H1 (cell line): ENCODE data around the gene MAST2. TPM values are rescaled to one million over a fixed set of nuclear protein-coding genes. Genes with fewer than 3 reads are reported as not detected.

ENCODE experiments used
- CTCF ChIA-PET: fragments of 300-600 bp; sonication (Branson Sonifier 250); formaldehyde crosslinking; loops from one replicate; lab custom pipeline; 2021; ENCODE audit not compliant: partially characterized antibody; lab: Charles Lee
- POLR2A ChIA-PET: fragments of 300-600 bp; sonication (Branson Sonifier 250); formaldehyde crosslinking; loops from one replicate; lab custom pipeline; 2021; ENCODE audit warnings: inconsistent platforms; ENCODE audit not compliant: partially characterized antibody; lab: Charles Lee
- DNase-seq, 2 experiments: peaks; one replicate each; pipeline versions ENCODE4 v3.0.0 to v3.0.0-alpha.2; 2010 to 2022; ENCODE audit warnings: low spot score in 2 of 2, low read depth in 1 of 2, mixed read lengths in 1 of 2
- FAIRE-seq: peaks from 2 replicates; lab custom pipeline; 2011; peaks lifted over from hg19 to GRCh38; lab: Jason Lieb, UNC
- H2AFZ ChIP-seq: 2 replicates; pipeline ENCODE4 v1.8.1; 2012; ENCODE audit warnings: low read length, inconsistent platforms
- H2AK5ac ChIP-seq: 2 replicates; pipeline ENCODE4 v1.6.1; 2013; ENCODE audit warnings: low read depth, low read length
- H2BK120ac ChIP-seq: replicated peaks from 2 replicates; pipeline ENCODE3; 2013; ENCODE audit warnings: low read depth, low read length, inconsistent platforms
- H2BK12ac ChIP-seq: 2 replicates; pipeline ENCODE4 v1.6.1; 2013; ENCODE audit warnings: low read depth, low read length
- H2BK15ac ChIP-seq: 2 replicates; pipeline ENCODE4 v1.6.1; 2013; ENCODE audit warnings: low read length
- H2BK20ac ChIP-seq: 2 replicates; pipeline ENCODE4 v1.6.1; 2013; ENCODE audit warnings: low read length
- H2BK5ac ChIP-seq: 2 replicates; pipeline ENCODE4 v1.6.1; 2013; ENCODE audit warnings: low read depth, low read length
- H3K14ac ChIP-seq: 2 replicates; pipeline ENCODE4 v1.6.1; 2013; ENCODE audit warnings: inconsistent platforms; ENCODE audit not compliant: insufficient read length
- H3K18ac ChIP-seq: 2 replicates; pipeline ENCODE4 v1.6.1; 2013; ENCODE audit warnings: low read length; ENCODE audit errors: extremely low read depth
- H3K23ac ChIP-seq: 2 replicates; pipeline ENCODE4 v1.6.1; 2013; ENCODE audit warnings: inconsistent platforms; ENCODE audit not compliant: insufficient read length
- H3K23me2 ChIP-seq: 2 replicates; pipeline ENCODE4 v1.6.1; 2013; ENCODE audit warnings: low read depth, low read length
- H3K27ac ChIP-seq: 2 replicates; pipeline ENCODE4 v1.6.1; 2011; ENCODE audit warnings: low read depth, low read length, inconsistent platforms
- H3K27me3 ChIP-seq, 4 experiments: replicated peaks in 1 of 4; 1 replicate in 1 of 4; 2 replicates in 3 of 4; pipeline versions ENCODE4 v1.6.1 to v1.8.1; 2011 to 2013; ENCODE audit warnings: low read length in 3 of 4, mild to moderate bottlenecking in 3 of 4, inconsistent platforms in 2 of 4, mixed read lengths in 2 of 4, moderate library complexity in 1 of 4; ENCODE audit not compliant: control insufficient read depth in 3 of 4, insufficient read depth in 3 of 4; ENCODE audit errors: extremely low read depth in 1 of 4
- H3K36me3 ChIP-seq, 4 experiments: 2 replicates each; pipeline versions ENCODE4 v1.6.1 to v1.8.1; 2011 to 2013; ENCODE audit warnings: mild to moderate bottlenecking in 4 of 4, low read length in 3 of 4, moderate library complexity in 2 of 4, control low read depth in 1 of 4, inconsistent platforms in 1 of 4; ENCODE audit not compliant: insufficient read depth in 4 of 4, control insufficient read depth in 2 of 4
- H3K4ac ChIP-seq: replicated peaks from 2 replicates; pipeline ENCODE3; 2013; ENCODE audit warnings: low read length, low read depth, mixed read lengths, inconsistent platforms; ENCODE audit not compliant: insufficient read length
- H3K4me1 ChIP-seq, 4 experiments: replicated peaks in 1 of 4; 1 replicate in 1 of 4; 2 replicates in 3 of 4; pipeline versions ENCODE4 v1.6.1 to v1.8.1; 2011 to 2013; ENCODE audit warnings: low read length in 3 of 4, inconsistent platforms in 2 of 4, mixed read lengths in 1 of 4; ENCODE audit not compliant: insufficient read depth in 4 of 4, control insufficient read depth in 3 of 4
- H3K4me2 ChIP-seq, 2 experiments: 2 replicates each; pipeline versions ENCODE4 v1.6.1 to v1.8.1; 2011 to 2013; ENCODE audit warnings: low read depth in 2 of 2, low read length in 2 of 2, control low read depth in 1 of 2, inconsistent platforms in 1 of 2, mild to moderate bottlenecking in 1 of 2; ENCODE audit not compliant: insufficient read depth in 1 of 2
- H3K4me3 ChIP-seq, 4 experiments: fragments of 200-600, 300-600 bp in 1 of 4; sonication (generic), shearing (Covaris generic), sonication (Bioruptor Twin) in 1 of 4; 2 replicates each; pipeline versions ENCODE4 v1.5.1 to v1.8.1; 2011 to 2016; ENCODE audit warnings: low read length in 4 of 4, low read depth in 3 of 4, control low read depth in 2 of 4, inconsistent platforms in 2 of 4, mild to moderate bottlenecking in 2 of 4, mixed read lengths in 1 of 4, moderate library complexity in 1 of 4; ENCODE audit not compliant: insufficient read depth in 2 of 4; ENCODE audit errors: extremely low read depth in 1 of 4
- H3K56ac ChIP-seq: replicated peaks from 2 replicates; pipeline ENCODE3; 2013; ENCODE audit warnings: low read depth, mild to moderate bottlenecking, mixed read lengths, low read length, inconsistent platforms; ENCODE audit not compliant: insufficient read length
- H3K79me1 ChIP-seq: 2 replicates; pipeline ENCODE4 v1.6.1; 2013; ENCODE audit warnings: low read depth, low read length, control low read depth
- H3K79me2 ChIP-seq, 2 experiments: 2 replicates each; pipeline versions ENCODE4 v1.6.1 to v1.8.1; 2012 to 2013; ENCODE audit warnings: low read length in 2 of 2, mild to moderate bottlenecking in 2 of 2, inconsistent platforms in 1 of 2; ENCODE audit not compliant: insufficient read depth in 2 of 2, control insufficient read depth in 1 of 2
- H3K9ac ChIP-seq, 4 experiments: replicated peaks in 1 of 4; 1 replicate in 1 of 4; 2 replicates in 3 of 4; pipeline versions ENCODE4 v1.6.1 to v1.8.1; 2011 to 2013; ENCODE audit warnings: low read depth in 3 of 4, low read length in 3 of 4, control low read depth in 2 of 4, mild to moderate bottlenecking in 2 of 4, moderate library complexity in 2 of 4, inconsistent platforms in 1 of 4; ENCODE audit errors: extremely low read depth in 1 of 4
- H3K9me3 ChIP-seq, 2 experiments: 2 replicates each; pipeline versions ENCODE4 v1.6.1 to v1.8.1; 2012 to 2013; ENCODE audit warnings: mild to moderate bottlenecking in 2 of 2, moderate library complexity in 2 of 2, control low read depth in 1 of 2, inconsistent platforms in 1 of 2, low read depth in 1 of 2, low read length in 1 of 2, mixed read lengths in 1 of 2; ENCODE audit not compliant: insufficient read depth in 2 of 2
- H4K20me1 ChIP-seq, 2 experiments: replicated peaks in 1 of 2; 2 replicates each; pipeline versions ENCODE3 to v1.8.1; 2011 to 2013; ENCODE audit warnings: inconsistent platforms in 2 of 2, low read length in 2 of 2, mild to moderate bottlenecking in 1 of 2; ENCODE audit not compliant: insufficient read depth in 2 of 2, control insufficient read depth in 1 of 2
- H4K5ac ChIP-seq: 2 replicates; pipeline ENCODE4 v1.6.1; 2013; ENCODE audit warnings: low read length, low read depth, mixed read lengths, inconsistent platforms; ENCODE audit not compliant: insufficient read length
- H4K8ac ChIP-seq: 2 replicates; pipeline ENCODE4 v1.8.0; 2013; ENCODE audit warnings: mild to moderate bottlenecking, moderate library complexity, low read length, inconsistent platforms; ENCODE audit not compliant: insufficient read depth; ENCODE audit errors: extremely low read depth
- H4K91ac ChIP-seq: replicated peaks from 2 replicates; pipeline ENCODE3; 2013; ENCODE audit warnings: low read length, mixed read lengths, inconsistent platforms; ENCODE audit not compliant: insufficient read length
- CHD1 ChIP-seq: IDR thresholded peaks from 2 replicates; pipeline ENCODE4 v1.6.1; 2012; ENCODE audit warnings: low read depth, low read length, improper control_type of control experiment
- CTBP2 ChIP-seq: IDR thresholded peaks from 2 replicates; pipeline ENCODE4 v1.7.0; 2011; ENCODE audit warnings: borderline replicate concordance, mild to moderate bottlenecking, moderate library complexity, mixed read lengths, low read length; ENCODE audit not compliant: insufficient read depth, insufficient read length
- EZH2 ChIP-seq: fragments of 200-600 bp; sonication (generic); IDR thresholded peaks from 2 replicates; pipeline ENCODE4 v1.7.1; 2012; ENCODE audit warnings: low read depth, mild to moderate bottlenecking, moderate library complexity, low read length, inconsistent platforms; ENCODE audit not compliant: severe bottlenecking
- KDM1A ChIP-seq: fragments of 200-600, 300-600 bp; sonication (generic); IDR thresholded peaks from 2 replicates; pipeline ENCODE4 v1.7.1; 2016; ENCODE audit warnings: mild to moderate bottlenecking, low read length, borderline replicate concordance
- PHF8 ChIP-seq: fragments of 200-600 bp; sonication (generic); conservative IDR thresholded peaks from 2 replicates; pipeline ENCODE4 v1.7.1; 2012; ENCODE audit warnings: low read depth, mild to moderate bottlenecking, inconsistent platforms, low read length, moderate library complexity
- RNF2 ChIP-seq: fragments of 200-900, 300-1000 bp; sonication (generic); IDR thresholded peaks from 2 replicates; pipeline ENCODE4 v1.7.1; 2016; ENCODE audit warnings: borderline replicate concordance, low read depth, mild to moderate bottlenecking, antibody characterized with exemption, low read length; ENCODE audit not compliant: poor library complexity, severe bottlenecking; ENCODE audit errors: missing control alignments
- RXRA ChIP-seq: IDR thresholded peaks from 2 replicates; pipeline ENCODE4 v1.6.1; 2011; ENCODE audit warnings: low read depth, mild to moderate bottlenecking, low read length, moderate library complexity; ENCODE audit not compliant: insufficient read depth
- SAP30 ChIP-seq: fragments of 300-600 bp; sonication (generic); IDR thresholded peaks from 2 replicates; pipeline ENCODE4 v1.7.1; 2012; ENCODE audit warnings: low read length, moderate library complexity, mild to moderate bottlenecking, inconsistent platforms; ENCODE audit not compliant: insufficient read depth, insufficient replicate concordance
- SP4 ChIP-seq: IDR thresholded peaks from 2 replicates; pipeline ENCODE4 v1.6.1; 2012; ENCODE audit warnings: low read length, inconsistent platforms
- TCF12 ChIP-seq: IDR thresholded peaks from 2 replicates; pipeline ENCODE4 v1.6.1; 2011; ENCODE audit warnings: low read depth, mild to moderate bottlenecking, low read length
- YY1 ChIP-seq: IDR thresholded peaks from 2 replicates; pipeline ENCODE4 v1.6.1; 2011; ENCODE audit warnings: low read depth, mild to moderate bottlenecking, low read length
- WGBS, 2 experiments: shearing (Covaris generic) in 1 of 2; methylation state at CpG; one replicate each; pipeline versions ENCODE4 v1.1.6 to v1.1.7; 2013 to 2015; ENCODE audit warnings: low lambda C conversion rate in 2 of 2, mixed read lengths in 2 of 2, inconsistent platforms in 1 of 2, low coverage in 1 of 2, missing lambda C conversion rate in 1 of 2; ENCODE audit not compliant: insufficient replicate concordance in 2 of 2, insufficient coverage in 1 of 2, insufficient read length in 1 of 2; ENCODE audit errors: extremely low coverage in 1 of 2, missing lambda C conversion rate in 1 of 2; 5-methylcytosine and 5-hydroxymethylcytosine counted together
- polyA plus RNA-seq, 7 experiments: library from polyadenylated mRNA; depleted of rRNA in 3 of 7; stranded (reverse) in 5 of 7; unstranded in 2 of 7; fragments of >200 nt in 5 of 7; fragments of 200-250 nt in 2 of 7; gene quantifications; 1 replicate in 5 of 7; 2 replicates in 1 of 7; 4 replicates in 1 of 7; pipeline versions ENCODE4 v1.2.1 to v1.2.3, GENCODE V29; 2011 to 2013; ENCODE audit warnings: missing spikeins in 2 of 7, mixed read lengths in 2 of 7
- total RNA-seq: library from RNA; stranded (reverse); fragmentation: NEBNext Ultra II Directional; extraction: Animal tissue kit (Norgen Biotek cat#: 25700); gene quantifications from 2 replicates; pipeline ENCODE4 v1.2.1, GENCODE V29; 2021
- TF ChIP-seq, protein P1 (sequence below): IDR thresholded peaks from 2 replicates; pipeline ENCODE4 v1.6.1; 2012; ENCODE audit warnings: inconsistent platforms

The MAST2 gene
- total and polyA plus RNA-seq, 2 of the 8 experiments (the other 6 are each of a cell fraction or from before 2014, with no cell fraction given): 20.5 to 35.4 TPM

DNA sequence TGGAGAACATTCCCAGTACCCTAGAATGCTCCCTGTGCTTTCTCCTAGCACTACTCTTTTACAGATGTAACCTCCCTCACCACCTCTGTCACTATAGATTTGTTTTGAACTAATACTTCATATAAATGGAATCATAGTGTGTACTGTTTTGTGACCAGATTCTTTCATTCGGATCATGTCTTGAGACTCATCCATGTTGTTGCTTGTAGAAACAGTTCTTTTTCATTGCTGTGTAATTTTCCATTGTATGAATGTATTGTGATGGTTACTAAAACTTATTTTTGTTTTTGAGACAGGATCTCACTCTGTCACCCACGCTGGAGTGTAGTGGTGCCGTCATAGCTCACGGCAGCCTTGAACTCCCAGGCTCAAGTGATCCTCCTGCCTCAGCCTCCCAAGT is 2.7 kb downstream of the MAST2 start:
- Histone ChIP-seq H4K91ac (no peak overlapping the region), H3K4ac (no peak overlapping the region), H2AK5ac (no peak overlapping the region), H2BK5ac (no peak overlapping the region), H4K20me1 (peaks cover 0 to 4% of the 10 kb centered on the region in 2 experiments), H3K56ac (no peak overlapping the region), H3K27me3 (peaks cover 0 to 4% (median 2%) of the 10 kb centered on the region in 4 experiments; a peak in 2 of 7 replicates), H4K5ac (no peak overlapping the region), H2BK120ac (no peak overlapping the region), H3K79me1 (peaks cover 3% of the 10 kb centered on the region), H2BK20ac (no peak overlapping the region), H3K4me2 (no peak overlapping the region; a peak in 1 of 4 replicates), H3K9ac (no peak overlapping the region), H3K23ac (no peak overlapping the region), H2BK12ac (no peak overlapping the region), H2AFZ (no peak overlapping the region), H3K79me2 (peaks cover 5 to 60% of the 10 kb centered on the region in 2 experiments; a peak in 3 of 4 replicates), H3K18ac (no peak overlapping the region), H2BK15ac (no peak overlapping the region), H3K14ac (no peak overlapping the region), H3K27ac (no peak overlapping the region), H3K4me1 (peaks cover 5 to 9% (median 6%) of the 10 kb centered on the region in 4 experiments; a peak in 4 of 7 replicates), H3K23me2 (peaks cover 3% of the 10 kb centered on the region), H3K4me3 (no peak overlapping the region), H3K36me3 (peaks cover 0 to 8% (median 0%) of the 10 kb centered on the region in 4 experiments; a peak in 1 of 8 replicates), H3K9me3 (no peaks in the 10 kb centered on the region), H4K8ac (no peak overlapping the region)
- DNase-seq (no peak), FAIRE-seq (no peak)
- ChIA-PET POLR2A (interaction anchor here (0.7 to 1.1 kb wide), 4 partner anchors 118 to 389 kb away, joined by 3 to 4 read pairs (median 3); partner anchors contain the start of gene GPBP1L1), CTCF (interaction anchor here (0.6 to 1.9 kb wide), 2 partner anchors 10 to 776 kb away, joined by 3 to 7 read pairs; no protein-coding TSS in a partner anchor)
- WGBS, 2 experiments: 95% methylated on average over 4 of the region's 4 CpGs; no CpG with 5 or more reads in 1 of the 2 experiments
- TF ChIP-seq SAP30 (no peak), CTBP2 (no peak), PHF8 (no peak), TCF12 (no peak), YY1 (no peak), CHD1 (no peak), KDM1A (no peak), SP4 (no peak), RNF2 (no peak), EZH2 (no peak), RXRA (no peak)
- TF ChIP-seq, protein P1, sequence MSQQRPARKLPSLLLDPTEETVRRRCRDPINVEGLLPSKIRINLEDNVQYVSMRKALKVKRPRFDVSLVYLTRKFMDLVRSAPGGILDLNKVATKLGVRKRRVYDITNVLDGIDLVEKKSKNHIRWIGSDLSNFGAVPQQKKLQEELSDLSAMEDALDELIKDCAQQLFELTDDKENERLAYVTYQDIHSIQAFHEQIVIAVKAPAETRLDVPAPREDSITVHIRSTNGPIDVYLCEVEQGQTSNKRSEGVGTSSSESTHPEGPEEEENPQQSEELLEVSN: no peak
